SU-DHL-6 (cell line): ENCODE measurements around the gene RIMBP2.

Source experiments
- EZH2phosphoT487 ChIP-seq: fragments of 200-600 bp; sonication (generic), shearing (Covaris generic); conservative IDR thresholded peaks from 2 replicates; pipeline ENCODE4 v1.6.1; 2018; ENCODE audit warnings: mild to moderate bottlenecking, antibody characterized with exemption, low read length, moderate library complexity, mixed read lengths
- TF ChIP-seq, protein P1 (sequence below): fragments of 200-600 bp; sonication (generic); IDR thresholded peaks from one replicate; pipeline ENCODE4 v1.5.1; 2017; ENCODE audit warnings: antibody characterized with exemption, mild to moderate bottlenecking, low read length, moderate library complexity; ENCODE audit not compliant: insufficient read depth, poor library complexity, severe bottlenecking

DNA sequence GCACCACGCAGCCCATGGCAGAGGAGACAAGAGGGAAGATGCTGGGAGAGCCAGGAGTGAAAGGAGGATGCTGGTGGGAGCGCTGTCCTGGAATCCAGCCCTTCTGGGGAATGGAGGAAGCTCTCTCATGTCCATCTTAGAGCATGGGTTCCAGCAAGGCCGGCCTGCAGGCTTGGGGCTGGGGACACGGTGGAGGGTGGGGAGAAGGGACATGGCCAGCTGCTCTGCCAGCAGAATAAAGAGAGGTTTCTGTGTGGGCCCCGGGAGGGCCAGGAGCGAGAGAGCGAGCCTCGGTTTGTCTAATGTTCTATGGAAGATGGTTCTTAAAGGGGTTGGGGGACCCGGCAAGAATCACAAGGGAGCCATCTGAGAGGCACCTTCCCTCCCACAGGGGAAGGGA, 60.2 kb downstream of the RIMBP2 start:
- no peak for TF ChIP-seq EZH2phosphoT487
- TF ChIP-seq, protein P1, sequence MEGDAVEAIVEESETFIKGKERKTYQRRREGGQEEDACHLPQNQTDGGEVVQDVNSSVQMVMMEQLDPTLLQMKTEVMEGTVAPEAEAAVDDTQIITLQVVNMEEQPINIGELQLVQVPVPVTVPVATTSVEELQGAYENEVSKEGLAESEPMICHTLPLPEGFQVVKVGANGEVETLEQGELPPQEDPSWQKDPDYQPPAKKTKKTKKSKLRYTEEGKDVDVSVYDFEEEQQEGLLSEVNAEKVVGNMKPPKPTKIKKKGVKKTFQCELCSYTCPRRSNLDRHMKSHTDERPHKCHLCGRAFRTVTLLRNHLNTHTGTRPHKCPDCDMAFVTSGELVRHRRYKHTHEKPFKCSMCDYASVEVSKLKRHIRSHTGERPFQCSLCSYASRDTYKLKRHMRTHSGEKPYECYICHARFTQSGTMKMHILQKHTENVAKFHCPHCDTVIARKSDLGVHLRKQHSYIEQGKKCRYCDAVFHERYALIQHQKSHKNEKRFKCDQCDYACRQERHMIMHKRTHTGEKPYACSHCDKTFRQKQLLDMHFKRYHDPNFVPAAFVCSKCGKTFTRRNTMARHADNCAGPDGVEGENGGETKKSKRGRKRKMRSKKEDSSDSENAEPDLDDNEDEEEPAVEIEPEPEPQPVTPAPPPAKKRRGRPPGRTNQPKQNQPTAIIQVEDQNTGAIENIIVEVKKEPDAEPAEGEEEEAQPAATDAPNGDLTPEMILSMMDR, result no peak
